ENCODE results near the gene OGFOD3.

DNA sequence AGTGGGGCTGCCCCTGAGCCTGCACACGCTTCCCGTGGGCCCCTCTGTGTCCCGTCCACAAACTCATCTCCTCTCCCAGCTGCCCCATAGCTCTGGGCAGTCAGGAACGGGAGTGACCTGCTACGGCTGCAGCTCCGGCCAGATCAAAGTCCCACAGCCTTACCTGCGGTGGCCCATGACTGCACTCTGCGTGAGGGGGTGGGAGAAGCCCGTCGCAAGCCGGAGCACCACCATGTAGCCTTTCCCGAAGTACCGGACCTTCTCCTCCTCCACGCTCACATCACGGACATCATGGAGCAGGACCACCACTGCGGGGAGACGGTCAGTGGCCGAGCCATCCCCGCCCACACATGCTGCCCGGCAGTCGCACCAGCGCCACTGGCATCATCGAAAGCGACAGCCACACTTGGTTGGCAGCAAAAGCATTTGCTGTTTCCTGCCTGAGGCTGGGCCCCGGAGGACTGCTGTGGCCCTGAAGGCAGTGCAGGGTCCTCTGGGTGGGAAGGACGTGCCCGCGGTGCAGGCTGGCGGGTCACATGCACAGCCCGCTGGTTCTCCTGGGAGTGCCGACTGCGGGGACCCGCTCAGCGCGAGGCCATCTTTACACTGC is 26.0 kb upstream of the OGFOD3 start:
- TF ChIP-seq, protein P1, sequence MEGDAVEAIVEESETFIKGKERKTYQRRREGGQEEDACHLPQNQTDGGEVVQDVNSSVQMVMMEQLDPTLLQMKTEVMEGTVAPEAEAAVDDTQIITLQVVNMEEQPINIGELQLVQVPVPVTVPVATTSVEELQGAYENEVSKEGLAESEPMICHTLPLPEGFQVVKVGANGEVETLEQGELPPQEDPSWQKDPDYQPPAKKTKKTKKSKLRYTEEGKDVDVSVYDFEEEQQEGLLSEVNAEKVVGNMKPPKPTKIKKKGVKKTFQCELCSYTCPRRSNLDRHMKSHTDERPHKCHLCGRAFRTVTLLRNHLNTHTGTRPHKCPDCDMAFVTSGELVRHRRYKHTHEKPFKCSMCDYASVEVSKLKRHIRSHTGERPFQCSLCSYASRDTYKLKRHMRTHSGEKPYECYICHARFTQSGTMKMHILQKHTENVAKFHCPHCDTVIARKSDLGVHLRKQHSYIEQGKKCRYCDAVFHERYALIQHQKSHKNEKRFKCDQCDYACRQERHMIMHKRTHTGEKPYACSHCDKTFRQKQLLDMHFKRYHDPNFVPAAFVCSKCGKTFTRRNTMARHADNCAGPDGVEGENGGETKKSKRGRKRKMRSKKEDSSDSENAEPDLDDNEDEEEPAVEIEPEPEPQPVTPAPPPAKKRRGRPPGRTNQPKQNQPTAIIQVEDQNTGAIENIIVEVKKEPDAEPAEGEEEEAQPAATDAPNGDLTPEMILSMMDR (IDR thresholded peaks at IDR 0.05; ENCODE audit: insufficient read depth, low read length, poor library complexity, severe bottlenecking), result no peak
- TF ChIP-seq EZH2phosphoT487 (conservative IDR thresholded peaks at IDR 0.05; ENCODE audit: low read length), result no peak

Data from SU-DHL-6 (cell line).